HG03025 (cell line): Measurements from ENCODE around the gene TRPM8.

ENCODE experiments used
- ATAC-seq: cut with Tn5 transposase; IDR thresholded peaks from one replicate; pipeline ENCODE4 v1.9.1; 2021; ENCODE audit warnings: mild to moderate bottlenecking, moderate library complexity; ENCODE audit not compliant: unreplicated experiment, low FRiP score

Gene TRPM8

DNA sequence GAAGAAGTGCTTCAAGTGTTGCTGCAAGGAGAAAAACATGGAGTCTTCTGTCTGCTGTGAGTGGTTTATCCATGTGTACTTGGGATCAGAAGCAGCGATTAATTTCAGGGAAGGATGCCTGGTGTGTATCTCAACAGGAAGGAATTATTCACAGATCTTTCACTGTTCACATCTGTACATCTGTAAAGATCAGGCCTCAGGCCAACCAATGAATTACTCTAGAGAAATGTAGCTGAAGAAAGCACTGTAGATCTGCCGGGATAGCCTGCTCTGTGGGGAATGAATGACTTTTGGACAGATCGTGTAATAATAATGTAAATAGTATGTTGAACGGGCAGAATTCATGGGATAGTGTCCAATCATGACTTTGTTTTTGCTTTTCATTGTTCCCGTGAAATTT is 79.3 kb downstream of the TRPM8 start:
- ATAC-seq, result no peak

DNA sequence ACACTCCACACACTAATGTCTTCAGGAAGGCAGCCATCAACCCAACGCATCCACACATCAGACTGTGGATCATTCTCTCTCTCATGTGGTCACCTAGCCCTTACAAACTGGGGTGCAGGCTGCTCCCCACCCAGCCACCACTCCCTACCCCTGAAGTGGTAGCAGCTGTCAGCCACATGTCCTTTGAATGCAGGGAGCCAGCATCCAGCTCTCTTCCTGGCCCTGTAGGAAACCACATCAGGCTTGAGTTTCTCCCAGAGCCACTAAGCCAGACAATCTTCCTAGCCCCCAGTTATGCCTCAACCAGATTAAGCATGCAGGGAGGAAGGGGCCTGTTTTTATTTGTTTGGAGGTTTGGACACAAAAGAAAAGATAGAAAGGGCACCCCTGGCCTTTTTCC is 80.5 kb downstream of the TRPM8 start:
- ATAC-seq, result no peak

DNA sequence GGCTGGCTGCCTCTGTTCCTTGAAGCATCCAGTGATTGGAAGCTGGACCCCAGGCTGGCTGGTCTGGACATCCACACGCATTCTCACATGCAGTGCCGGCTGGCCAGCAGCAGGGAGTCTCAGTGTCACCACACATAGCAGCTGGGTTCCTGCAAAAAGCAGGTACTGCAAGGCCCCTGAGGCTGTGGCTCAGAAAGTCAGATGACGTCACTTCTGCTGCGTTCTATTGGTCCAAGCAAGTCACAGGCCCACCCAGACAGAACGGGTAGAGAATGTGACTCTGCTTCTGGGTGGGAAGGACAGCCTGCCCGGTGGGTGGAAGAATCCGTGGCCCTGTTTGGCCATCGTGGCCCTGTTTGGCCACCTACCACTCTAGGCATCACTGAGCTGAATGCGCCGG is 82.0 kb downstream of the TRPM8 start:
- ATAC-seq, result no peak

DNA sequence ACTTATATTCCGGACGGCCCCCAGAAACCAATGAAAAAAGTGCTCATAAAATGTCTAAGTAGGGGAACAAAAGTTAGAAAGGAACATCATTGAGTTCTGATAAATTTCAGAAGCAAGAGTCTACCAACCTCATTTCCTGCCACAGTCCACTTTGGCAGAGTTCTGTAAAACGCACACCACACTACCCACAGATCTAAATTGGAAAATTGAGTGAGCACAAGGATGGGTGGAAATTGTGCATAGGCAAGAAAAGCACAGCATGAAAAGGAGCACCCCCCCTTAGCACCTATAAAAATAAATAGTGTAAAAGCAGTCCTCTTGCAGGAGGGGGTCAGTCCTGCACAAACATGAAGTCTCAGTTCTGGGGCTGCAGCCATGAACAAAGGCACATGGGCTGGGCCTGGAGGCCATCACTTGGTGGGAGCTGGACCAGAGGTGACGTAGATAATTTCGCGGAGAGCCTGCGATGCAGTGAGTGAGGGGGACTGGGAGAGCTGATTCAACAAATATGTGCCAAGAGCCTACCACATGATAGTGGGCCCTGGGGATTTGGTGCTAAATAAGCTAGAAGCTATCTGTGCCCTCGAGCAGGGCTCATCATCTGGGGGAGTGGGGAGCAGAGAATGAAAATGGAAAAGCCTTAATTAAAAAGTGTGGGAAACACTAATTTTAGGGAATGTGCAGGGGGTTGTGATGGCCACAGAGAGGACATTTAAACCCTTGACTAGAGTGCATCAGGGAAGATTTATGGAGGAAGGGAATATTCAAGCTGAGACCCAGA is 84.4 kb downstream of the TRPM8 start:
- ATAC-seq, result no peak

DNA sequence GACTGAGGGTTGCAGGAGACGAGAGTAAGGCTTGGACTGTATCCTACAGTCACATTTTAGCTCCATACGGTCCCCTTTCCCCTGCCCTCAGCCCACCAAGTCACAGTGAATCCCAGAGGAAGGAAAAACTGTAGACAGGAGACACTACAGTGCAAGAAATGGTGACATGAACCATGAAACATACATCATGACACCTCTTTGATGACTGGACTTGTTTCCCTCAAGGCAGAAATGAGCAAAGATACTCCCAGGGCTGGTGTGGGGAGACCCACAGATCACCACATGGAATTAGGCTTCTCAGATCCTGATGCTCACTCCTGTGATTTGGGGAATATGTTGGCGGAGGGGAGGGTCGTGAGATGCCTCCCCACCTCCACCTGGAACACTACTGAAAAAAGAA is 85.1 kb downstream of the TRPM8 start:
- no peak for ATAC-seq

DNA sequence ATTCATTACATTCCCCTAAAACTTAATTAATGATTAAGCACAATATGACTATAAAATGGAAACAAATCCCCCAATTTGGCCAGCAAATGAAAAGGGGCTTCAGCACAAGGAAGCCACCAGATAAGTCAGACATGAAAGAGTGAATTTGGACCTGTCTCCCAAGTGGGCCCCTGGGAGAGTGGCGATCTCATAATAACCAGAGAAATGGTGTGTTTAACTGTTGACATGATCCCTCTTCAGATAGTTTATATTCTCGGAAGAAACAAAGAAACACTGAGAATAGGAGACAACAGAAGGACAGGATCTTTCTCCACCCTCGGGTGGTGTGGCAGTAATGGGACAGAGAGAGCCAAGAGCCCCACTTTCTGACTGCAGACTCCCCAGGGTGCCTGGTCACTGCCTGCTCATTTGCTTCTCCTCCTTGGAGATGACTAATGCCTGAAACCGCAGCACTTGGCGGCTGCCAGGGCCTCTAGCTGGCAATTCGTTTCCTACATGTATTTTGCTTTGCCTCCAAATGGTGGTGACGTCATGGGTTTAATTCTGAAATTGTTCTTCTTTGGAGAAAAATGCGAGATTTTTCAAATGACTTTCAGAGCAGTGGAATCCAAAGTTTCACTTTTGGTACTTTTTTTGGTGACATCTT is 86.9 kb downstream of the TRPM8 start:
- ATAC-seq, result no peak

DNA sequence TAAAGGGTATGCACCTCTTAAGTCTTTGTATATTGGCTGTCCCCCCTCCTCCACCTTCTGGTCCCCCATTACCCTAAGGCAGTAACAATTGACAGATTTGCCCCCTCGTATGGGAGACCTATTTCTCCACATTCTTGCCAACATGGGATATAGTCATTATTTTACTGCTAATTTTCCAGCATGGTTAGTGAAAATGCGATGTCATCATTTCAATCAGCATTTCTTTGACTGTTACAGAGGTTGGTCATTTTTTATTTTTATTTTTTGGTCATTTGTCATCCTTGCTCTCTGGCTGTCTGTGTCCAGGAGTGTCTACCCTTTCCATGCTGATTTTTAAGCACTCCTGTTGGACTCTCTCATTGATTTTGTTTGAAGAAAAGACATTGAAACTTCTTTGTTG is 88.0 kb downstream of the TRPM8 start:
- ATAC-seq, result no peak

DNA sequence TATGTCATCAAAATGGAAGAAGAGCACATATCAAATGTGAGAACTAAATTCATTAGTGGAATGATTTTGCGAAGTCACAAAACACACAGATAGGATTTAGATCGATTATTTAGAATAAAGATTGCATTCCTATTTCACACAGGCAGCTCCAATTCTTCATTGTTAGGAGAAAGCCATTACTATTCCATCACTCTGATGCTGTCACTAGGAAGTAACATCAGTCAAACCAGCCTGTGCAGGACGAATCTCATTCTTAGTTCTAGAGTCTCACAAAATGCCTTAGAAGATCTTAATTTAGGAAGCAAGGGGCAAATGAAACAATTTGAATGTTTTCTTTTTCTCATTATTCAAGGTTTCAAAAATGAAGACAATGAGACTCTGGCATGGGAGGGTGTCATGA is 89.3 kb downstream of the TRPM8 start:
- ATAC-seq, result no peak

DNA sequence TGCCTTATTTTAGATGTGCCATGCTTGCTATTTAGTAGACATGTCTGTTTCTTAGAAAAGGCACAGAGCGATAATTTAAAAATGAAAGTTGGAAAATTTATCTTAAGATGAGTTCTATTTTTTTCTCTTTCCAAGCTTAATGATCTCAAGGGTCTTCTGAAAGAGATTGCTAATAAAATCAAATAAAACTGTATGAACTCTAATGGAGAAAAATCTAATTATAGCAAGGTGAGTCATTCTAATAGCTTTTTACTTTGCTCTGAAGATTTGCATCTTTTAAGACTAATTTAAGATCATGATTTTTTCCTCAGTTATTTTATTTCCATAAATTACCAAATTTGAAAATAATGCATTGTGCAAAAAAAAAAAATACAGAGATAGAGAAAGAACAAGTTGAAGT is 97.3 kb downstream of the TRPM8 start:
- ATAC-seq, result no peak

DNA sequence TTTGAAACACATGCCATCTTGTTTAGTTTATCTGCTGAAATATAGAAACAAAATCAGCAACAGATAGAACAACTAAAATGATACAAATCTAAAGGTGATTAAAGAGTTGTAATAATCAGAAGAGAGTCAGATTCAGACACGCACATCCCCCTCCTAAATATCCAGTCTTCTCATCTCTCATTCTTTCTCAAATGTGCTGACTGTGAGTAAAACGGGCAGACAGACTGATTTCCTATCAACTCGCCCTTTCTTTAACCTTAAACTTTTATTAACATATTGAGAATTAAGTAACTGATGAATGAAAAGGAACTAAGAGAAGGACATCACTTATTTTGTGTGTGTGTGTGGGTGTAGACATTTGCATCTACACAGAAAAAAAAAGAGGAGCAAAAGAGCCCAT is 98.7 kb downstream of the TRPM8 start:
- ATAC-seq, result no peak

DNA sequence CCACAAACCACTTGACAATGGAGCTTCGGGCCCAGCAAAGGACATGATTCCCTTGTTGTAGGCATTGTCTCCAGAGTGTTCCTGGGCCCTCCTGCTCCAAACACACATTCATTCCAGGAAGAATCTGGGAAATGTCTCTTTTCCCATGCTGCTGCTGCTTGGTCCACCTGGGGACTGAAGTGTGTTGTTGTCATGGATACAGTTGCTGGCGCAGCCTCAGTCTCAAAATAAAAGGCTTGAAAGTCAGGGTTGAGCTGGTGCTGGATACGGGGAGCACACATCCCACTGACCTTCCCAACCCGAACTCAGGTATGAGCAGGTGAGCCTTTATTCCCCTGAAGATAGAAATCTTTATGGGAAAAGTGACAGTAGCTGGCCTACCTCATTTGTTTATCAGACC is 102.7 kb downstream of the TRPM8 start:
- ATAC-seq, result no peak

DNA sequence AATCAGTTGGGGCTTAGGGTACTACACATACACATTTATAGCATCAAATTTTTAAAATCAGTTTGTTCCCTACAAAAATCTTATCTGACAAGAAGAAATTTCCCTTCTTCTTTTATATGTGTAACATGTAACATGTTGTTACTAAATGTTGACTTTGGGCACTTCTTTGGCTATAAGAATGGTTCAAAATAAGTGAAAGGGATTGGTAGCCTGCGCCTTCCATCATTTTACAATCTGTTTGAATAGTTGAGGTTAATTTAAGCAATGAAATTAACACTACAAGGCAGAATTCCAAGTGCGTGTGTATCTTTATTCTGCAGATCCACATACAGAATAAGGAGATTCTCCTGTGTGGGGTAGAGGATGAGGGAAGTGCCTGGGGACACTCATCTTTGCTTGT is 103.2 kb downstream of the TRPM8 start:
- ATAC-seq, result no peak

DNA sequence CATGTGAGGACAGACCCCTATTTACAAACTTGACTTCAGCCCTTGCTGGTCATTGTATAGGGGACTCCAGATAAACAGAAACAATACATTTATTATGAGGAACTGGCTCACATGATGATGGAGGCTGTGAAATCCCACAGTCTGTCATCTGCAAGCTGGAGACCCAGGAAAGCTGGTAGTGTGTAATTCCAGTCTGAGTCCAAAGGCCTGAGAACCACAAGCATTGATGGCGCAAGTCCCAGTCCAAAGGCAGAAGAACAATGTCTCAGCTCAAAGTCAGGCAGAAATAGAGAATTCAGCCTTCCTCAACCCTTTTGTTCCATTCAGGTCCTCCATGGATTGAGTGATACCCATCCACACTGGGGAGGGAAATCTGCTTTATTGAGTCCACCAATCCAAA is 105.3 kb downstream of the TRPM8 start:
- no peak for ATAC-seq

DNA sequence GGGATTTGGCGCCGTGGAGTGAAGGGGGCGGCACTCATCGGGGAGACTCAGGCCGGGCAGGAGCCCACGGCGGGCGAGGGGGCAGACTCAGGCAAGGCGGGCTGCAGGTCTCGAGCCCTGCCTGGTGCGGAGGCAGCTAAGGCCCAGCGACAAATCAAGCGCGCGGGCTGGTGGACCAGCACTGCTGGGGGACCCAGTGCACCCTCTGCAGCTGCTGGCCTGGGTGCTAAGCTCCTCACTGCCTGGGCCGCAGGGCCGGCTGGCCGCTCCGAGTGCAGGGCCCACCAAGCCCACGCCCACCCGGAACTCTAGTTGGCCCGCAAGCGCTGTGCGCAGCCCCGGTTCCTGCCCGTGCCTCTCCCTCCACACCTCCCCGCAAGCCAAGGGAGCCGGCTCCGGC is 107.1 kb downstream of the TRPM8 start:
- ATAC-seq, result no peak

DNA sequence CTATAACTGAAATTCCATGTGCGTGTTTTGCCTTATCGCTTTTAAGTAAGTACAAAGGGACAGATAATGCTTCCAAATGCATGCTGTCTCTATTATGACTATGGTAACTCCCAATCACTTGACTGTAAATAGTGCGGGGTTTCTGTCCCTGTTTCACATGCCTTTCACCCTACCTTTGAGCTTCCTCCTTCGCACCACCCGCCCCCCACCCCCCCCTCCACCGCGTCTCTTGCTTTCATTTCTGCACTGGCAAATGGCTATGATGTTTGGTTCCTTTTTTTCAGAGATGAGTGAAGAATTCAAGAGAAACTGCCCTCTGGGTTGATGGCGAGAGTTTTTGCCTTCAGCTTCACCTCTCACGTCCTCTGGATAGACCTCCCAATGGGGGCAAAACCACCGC is 108.3 kb downstream of the TRPM8 start:
- no peak for ATAC-seq

DNA sequence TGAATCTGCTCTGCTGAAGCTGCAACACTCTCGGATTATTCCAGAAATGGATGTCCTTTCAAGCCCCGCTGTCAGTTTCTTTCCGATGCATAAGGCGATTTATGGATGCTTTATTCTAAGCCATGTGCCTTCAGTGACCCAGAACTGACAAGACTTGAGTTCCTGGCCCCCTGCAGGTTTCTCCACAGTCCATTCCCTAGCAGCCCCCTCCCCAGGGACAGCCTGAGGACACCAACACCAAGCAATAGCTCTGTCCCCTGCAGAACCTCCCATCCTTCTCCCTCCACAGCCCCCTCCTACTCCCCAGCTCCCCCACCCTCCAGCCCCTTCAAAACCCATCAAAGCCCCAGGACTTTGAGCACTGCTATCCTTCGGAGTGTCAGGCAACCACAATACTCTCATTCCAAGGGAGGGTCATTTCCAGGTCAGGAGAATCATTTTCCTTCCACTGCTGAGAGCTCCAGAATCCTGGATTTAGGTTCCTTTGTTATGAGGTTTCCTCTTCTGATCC is 108.8 kb downstream of the TRPM8 start:
- ATAC-seq, result no peak

DNA sequence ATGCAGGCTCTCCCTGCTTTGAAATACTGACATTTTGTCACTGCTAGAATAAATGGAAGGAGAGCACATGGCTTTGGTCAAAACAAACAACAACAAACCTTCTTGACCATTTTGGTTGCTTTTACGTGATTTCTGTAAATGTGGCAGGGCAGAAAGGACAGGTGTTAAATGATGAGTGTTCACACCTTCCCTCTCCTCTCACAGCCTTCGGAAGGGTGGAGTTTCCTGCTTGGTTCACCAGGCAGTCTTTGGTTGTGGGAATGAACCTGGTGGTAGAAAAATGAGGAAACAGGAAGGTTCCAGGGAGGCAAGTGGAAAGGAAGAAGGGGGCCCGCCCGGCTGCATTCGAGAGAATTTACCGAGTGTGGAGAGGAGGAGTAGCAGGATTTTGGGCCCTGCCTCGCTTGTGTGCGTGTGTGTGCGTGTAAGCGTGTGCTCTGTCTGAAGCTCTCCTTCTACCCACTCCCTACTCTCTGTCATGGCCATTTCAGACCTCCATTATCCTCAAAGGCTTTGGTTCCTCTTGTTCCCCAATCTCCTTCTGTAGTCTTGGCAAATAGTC is 109.6 kb downstream of the TRPM8 start:
- ATAC-seq, result no peak

DNA sequence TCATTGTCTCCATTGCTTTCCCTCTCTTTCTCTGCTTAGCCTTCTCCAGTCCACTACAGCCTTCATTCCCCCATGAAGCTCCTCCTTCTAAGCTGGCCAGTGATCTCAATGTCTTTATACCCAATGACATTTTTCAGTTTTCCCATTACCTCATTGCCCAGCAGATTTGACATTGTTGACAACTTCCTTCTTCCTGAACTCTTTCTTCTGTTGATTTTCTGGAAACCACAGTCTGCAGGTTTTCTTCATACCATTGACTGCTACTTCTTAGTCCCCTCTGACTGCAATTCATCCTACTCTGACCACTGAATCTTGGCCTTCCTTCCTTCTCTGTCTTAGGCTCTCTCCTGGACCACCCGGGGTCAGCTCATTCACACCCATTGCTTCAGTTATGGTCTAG is 110.5 kb downstream of the TRPM8 start:
- ATAC-seq, result no peak

DNA sequence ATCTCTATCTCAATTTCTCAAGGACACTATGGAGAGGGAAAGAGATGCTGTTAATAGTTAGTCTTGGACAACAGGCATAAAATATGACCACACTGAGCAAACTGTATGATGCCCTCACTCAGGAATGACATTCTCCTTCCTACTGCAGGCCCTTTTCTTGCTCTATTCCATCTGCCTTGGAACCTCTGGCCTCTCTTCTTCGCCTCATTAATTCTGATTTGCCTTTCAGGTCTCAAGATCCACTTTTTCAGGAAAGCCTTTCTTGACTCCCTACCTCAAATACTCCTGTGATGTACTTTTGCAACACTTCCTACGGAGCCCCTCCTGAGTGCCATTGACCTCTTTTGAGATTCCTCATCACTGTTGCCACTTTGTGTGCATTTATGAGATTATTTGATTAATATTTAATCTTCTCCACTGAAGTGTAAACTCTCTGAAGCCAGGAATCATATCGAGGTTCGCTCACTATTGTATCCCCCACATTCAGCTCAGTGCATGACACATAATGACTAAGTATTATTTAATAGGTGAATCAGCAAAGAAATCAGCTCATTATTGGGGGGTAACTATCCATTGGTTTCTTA is 112.1 kb downstream of the TRPM8 start:
- ATAC-seq, result no peak

DNA sequence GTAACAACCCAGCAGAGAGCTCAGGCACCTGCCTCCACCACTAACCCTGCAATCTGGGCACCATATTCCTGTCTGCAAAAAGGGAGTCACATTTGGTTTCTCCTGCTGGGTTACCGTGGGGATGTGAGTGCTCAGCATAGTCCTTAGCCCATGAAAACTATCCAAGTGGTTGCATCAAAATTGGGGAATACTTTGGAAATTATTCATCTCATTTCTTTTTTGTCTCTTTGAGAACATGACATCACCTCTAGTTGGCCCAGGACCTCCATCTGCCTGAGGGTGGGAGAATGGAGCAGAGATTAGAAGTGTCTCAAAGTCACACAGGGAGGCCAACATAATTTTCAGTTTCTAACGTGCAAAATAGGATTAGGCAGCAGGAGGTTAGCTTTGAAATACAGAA is 114.0 kb downstream of the TRPM8 start:
- no peak for ATAC-seq

DNA sequence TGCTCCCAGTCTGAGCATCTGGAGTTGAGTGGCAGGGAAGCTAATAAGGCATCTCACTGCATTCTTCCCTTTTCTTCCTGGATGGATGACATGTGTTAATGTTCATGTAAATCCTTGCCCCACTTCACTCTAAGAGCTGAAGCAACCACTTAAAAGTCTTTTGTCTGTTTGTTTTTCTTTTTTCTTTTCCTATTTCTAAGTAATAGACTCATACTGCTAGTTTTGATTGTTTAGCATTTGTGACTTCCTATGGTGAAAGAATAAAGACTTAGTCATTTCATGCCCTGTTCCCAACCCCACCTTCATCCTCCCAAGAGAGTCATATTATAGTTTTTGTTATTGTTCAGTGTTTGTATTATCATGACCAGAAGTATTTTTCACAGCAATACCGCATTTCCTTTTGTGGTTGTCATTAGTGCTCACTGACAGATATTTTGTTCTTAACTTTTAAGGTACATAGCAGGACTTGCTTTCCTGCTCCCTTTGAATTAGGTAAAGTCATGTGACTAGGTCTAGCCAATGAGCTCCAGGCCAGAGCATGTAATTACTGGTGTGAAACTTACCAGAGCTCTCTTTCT is 115.2 kb downstream of the TRPM8 start:
- ATAC-seq, result no peak
